ENCODE measurements around the gene NKTR. TPM values are rescaled to one million over a fixed set of nuclear protein-coding genes. Genes with fewer than 3 reads are reported as not detected.
"Not testable (repeated sequence)": the region's sequence is repeated elsewhere in the genome, so short reads cannot be mapped to it uniquely, and the experiment has no call there.

The NKTR gene
- total RNA-seq, 1 donor from 2014 or later: 25.4 TPM

DNA sequence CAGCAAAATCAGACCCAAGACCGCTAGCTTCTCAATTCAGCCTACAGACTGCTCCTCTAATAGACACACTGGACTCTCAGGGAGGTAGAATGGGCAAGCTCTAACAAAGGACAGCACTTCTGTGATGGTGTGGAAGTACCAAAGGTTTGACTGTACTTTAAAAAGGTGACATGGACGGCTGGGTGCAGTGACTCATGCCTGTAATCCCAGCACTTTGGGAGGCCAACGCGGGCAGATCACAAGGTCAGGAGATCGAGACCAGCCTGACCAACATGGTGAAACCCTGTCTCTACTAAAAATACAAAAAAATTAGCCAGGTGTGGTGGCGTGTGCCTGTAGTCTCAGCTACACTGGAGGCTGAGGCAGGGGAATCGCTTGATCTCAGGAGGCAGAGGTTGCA is 3.4 kb upstream of the NKTR start:
- not testable (repeated sequence) for ATAC-seq

DNA sequence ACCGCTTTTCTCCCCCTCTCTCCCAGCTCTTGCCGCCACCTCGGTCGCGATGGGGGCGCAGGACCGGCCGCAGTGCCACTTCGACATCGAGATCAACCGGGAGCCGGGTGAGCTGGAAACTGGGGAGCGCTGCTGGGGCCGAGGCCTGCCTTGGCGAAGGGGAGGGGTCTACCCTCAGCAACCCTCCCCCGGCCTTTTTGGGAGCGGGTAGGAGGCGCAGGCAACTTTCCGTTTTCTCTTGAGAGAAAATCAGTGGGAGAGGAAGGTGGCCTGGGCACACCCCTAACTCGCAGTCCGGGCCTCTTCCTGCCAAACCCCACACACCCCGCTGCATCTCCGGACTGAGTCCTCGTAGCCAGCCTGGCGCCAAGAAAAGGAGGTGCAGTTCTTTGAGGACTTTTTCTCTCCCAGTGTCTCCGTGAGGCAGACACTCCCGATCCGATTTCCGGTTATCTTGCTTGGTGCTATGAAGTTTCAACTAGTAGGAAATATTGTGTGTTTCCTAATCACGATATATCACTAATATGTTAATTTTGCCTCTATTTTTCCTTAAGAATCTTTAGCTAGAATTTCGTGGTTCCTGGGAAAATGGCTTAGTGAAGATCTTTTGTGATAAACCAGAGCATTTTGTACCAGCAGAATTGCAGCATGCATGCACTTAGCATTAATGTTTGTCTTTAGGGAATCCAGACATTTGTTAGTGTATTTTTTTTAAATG is 631 bp downstream of the NKTR start:
- peak; percentile 63 for ATAC-seq

DNA sequence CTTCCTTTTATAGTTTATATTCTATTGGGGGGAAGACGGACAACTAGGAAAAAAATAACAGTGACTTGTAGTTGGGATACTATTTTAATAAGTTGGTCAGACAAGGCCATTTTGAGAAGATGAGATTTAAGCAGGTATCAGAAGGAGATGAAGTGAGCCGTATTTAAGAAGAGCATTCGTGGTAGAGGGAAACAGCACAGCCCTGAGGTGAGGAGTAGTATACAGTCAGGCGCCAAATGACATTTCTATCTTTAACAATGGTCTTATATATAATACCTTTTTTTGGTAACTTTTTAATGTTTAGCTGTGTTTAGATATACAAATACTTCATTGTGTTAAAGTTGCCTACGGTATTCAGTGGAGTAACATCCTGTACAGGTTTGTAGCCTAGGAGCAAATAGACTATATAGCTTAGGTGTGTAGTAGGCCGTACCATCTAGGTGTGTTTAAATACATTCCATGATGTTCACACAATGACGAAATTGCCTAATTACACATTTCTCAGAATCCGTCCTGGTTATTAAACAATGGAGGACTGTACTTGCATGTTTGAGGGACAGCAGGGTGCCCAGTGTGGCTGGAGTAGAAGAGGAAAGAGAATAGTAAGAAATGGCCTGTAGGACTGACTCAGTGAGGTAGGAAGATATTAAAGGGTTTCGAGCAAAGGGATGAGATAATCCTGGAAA is 1.6 kb downstream of the NKTR start:
- no peak for ATAC-seq

DNA sequence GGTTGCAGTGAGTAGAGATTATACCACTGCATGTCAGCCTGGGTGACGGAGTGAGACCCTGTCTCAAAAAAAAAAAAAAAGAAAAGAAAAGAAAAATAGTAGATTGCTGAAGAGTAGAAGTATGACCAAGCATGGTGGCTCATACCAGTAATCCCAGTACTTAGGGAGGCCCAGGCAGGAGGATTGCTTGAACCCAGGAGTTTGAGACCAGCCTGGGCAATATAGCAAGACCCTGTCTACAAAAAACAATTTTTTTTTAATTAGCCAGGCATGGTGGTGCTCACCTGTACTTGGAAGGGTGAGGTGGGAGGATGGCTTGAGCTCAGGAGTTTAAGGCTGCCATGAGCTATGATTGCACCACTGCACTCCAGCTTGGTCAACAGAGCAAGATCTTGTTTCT is 2.5 kb downstream of the NKTR start:
- ATAC-seq: no peak

DNA sequence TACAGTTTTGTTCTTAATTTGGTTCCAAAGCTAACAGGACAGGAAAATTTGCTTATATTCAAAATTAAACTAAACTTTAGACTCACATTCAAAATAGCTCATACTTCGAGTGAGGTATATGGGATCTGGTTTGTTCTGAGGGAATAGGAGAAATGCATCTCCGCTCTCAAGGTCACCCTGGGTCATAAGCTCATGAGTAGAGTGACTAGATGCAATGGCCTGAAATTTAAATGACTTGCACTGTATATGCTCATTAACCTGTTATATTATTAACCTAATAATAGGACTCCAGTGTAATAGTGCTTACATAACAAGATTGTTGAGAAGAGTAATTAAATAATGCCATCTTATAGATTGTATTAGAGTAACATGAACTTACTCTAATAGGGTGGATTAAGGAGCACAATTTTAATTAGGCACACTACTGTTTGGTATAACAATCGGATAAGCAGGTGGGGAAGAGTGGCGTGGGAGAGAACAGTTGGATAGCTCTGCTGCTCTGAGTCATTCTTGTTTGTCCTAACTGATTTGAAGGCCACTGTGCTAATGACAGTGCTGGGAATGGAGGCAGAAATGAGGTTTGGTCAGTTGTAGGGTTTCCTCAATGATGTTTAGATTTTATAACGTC is 5.2 kb downstream of the NKTR start:
- no peak for ATAC-seq

DNA sequence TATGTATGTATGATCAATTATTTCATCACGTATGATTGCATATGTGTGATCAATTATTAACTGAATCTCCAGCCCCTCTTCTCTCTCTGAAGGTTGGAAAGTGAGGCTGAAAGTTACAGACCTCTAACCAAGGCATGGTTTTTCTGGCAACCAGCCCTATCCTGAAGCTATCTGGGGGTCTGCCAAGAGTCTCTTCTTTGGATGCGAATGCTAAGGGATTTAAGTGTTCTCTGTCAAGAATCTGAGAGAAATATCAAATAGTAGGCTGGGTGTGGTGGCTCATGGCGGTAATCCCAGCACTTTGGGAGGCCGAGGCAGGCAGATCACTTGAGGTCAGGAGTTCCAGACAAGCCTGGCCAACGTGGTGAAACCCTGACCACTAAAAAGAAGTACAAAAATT is 8.1 kb downstream of the NKTR start:
- ATAC-seq: no peak

DNA sequence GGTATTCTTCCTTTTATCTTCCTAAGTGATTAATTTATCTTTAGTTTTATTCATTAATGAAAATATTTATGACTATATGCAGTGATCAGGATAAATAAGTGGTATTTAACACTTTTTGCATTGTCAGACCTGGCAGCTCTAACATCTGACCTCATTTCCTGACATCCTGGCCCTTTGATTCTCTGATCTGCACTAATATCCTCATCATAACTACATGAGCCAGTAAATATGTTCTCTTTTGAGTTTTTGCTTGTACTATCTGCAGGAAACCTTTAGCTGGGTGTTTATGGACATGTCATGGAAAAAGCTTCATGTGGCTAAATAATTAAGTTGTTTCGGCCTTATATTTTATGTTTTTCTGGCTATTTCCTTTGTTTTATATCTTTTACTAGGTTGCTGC is 10.5 kb downstream of the NKTR start:
- no peak for ATAC-seq

DNA sequence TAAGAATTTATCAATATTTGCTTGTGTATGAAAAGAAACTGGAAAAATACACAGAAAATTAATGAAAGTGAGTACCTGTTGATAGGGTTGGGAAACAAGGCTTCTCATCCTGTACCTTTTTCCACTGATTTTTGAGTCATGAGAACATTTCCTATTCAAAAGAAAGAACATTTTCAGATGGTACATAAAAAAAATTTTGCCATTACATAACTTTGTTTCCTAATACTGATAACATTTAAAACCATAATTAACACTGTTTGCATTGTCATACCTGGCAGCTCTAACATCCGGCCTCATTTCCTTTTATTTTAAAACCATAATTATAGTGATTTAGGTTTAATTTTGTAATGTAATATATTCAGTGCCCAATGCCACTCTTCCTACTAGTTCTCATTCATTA is 11.7 kb downstream of the NKTR start:
- no peak for ATAC-seq

DNA sequence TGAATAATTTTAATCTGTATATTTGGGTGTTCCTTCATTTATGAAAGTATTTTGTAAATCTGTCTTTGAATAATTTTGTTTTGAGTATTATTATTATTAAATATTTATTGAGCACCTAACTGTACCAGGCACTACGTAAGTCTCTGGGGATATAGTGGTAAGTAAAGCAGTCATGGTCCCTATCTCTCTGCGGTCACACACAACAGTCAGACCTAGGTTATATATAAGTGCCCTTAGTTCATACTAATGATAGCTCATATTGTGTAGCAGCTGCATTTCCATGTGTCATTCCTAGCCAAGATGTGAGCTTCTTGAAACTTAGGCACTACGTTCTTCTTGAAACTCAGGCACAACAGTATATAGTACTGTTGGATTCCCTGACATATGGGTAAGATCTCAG is 12.4 kb downstream of the NKTR start:
- ATAC-seq: no peak

DNA sequence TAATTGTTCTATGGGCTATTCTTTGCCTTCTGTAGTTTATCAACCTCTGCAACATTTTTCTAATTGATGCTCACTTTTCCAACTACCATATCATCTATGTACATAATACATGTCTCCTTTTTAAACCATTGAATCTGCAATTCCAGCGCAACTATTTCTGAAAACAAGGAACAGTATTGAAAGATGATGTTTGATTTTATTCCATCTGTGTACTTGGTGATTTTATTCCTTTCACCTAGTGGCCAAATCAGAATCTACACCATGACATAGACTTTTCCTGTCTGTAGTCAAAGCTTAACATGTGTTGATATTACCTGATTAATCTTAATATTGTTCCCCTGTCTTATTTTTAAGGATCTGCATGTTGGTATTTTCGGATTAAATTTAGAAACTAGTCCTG is 13.0 kb downstream of the NKTR start:
- ATAC-seq: no peak

DNA sequence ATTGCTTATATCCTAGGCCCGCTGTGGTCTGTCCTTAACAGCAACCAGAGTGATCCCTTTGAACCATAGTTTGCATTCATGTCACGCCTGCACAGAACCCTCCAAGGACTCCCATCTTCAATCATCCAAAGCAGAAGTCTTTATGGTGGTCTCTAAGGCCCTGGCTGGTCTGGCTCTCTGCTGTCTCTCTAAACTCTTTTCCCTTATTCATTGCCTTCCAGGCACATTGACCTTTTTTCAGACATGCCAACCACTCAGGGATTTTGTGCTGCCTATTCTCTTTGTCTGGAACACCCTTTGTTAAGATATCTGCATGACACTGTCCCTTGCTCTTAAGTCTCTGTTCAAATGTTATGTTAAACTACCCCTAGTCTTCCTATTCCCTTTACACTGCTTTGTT is 31.1 kb downstream of the NKTR start:
- peak; percentile 37 for ATAC-seq

DNA sequence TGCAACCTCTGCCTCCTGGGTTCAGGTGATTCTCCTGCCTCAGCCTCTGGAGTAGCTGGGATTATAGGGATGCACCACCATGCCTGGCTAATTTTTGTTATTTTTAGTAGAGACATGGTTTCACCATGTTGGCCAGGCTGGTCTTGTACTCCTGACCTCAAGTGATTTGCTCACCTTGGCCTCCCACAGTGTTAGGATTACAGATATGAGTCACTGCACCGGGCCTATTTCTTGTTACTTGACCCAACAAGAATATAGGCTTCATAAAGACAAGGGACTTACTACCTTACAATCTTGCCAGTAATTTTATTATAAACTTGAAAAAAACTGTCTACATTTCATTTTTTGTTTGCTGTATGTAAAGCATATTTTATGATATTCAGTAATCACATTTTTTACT is 31.7 kb downstream of the NKTR start:
- peak; percentile 58 for ATAC-seq

DNA sequence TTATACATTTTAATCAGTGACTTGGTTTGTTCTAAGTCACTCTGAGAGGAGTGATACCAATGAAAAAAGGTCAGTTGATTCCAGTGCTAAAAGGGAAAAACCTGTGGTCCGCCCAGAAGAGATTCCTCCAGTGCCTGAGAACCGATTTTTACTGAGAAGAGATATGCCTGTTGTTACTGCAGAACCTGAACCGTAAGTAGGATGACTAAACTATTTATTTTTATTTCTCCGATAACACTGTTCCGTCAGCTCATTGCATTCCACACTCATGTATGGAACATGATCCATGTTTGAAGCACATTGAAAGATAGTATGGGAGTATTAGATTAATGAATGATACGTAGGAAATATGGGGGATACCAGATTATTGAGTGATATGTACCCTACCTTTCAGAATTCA is 33.1 kb downstream of the NKTR start:
- ATAC-seq: no peak

DNA sequence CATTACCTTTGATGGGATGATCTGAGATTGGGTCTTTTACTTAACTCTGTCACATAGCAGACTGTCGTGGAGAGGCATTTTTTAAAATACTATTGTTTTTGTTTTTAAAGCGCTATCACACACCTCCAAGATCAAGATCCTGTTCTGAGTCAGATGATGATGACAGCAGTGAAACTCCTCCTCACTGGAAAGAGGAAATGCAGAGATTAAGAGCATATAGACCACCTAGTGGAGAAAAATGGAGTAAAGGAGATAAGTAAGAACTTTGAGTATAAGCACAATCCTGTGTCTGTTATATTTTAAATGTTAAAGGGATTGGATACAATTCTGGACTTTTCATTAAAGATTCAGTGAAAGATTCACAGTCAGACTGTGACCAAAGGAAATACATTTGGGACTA is 34.6 kb downstream of the NKTR start:
- ATAC-seq: peak; percentile 37

DNA sequence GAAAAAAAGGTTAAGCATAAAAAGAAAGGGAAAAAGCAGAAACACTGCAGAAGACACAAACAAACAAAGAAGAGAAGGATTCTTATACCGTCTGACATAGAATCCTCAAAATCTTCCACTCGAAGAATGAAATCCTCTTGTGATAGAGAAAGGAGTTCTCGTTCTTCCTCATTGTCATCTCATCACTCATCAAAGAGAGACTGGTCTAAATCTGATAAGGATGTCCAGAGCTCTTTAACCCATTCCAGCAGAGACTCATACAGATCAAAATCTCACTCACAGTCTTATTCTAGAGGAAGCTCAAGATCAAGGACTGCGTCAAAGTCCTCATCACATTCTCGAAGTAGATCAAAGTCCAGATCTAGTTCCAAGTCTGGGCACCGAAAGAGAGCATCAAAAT is 36.5 kb downstream of the NKTR start:
- no peak for ATAC-seq

DNA sequence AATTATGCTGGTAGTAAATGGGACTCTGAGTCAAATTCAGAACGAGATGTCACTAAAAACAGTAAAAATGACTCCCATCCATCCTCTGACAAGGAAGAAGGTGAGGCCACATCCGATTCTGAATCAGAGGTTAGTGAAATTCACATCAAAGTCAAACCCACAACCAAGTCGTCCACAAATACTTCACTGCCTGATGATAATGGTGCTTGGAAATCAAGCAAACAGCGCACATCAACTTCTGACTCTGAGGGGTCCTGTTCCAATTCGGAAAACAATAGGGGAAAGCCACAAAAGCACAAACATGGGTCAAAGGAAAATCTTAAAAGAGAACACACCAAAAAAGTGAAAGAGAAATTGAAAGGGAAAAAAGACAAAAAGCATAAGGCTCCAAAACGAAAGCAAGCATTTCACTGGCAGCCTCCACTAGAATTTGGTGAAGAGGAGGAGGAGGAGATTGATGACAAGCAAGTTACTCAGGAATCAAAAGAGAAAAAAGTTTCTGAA is 37.9 kb downstream of the NKTR start:
- no peak for ATAC-seq

DNA sequence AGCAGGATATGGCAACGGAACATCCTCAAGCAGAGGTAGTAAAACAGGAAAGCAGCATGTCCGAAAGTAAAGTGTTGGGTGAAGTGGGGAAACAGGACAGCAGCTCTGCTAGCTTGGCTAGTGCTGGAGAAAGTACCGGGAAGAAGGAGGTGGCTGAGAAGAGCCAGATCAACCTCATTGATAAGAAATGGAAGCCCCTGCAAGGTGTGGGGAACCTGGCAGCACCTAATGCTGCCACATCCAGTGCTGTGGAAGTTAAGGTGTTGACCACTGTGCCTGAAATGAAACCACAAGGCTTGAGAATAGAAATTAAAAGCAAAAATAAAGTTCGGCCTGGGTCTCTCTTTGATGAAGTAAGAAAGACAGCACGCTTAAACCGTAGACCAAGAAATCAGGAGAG is 38.7 kb downstream of the NKTR start:
- no peak for ATAC-seq

DNA sequence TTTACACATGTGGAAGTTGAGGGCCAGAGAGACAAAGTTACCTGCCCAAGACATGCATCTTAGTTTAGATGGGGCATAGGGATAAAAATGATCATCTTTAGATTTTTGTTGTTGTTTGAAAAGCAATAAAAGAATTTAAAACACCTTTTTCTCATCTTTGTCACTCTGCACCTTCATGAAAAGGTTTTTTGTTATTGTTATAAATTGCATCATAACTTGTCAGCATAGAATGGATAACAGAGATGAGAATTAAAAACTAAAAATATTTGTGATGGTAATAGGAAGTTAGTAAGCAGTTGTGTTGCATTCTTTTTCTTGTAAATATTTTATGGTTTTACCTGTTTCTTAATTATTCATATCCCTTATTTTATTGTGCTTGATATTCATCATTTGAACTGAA is 39.6 kb downstream of the NKTR start:
- no peak for ATAC-seq

DNA sequence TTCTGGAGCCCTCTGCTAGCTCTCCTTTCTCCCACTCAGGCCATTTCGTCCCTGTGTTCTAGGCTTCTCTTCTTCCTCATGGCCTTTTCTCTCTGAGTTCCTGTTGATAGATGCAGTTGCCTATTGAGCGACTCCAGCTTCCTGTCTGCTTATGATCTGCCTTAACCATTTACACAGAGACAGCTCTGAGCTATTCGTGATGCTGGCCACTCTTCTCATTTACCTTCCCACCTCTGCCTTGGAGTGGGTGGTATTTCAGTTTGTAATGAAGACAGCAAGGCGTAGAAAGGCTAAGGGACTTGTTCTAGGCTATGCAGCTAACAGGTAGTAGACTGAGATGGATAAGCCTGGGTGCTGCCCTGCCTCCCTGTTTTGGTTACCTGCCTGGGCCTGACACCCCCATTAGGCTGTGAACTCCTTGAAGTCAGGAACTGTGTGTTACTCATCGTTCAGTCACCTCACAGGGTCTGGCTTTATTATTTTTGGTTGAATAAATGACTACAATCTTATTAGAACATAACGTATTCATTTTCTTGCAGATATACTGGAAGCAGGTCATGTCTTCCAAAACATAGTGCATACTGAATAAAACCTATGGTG is 40.4 kb downstream of the NKTR start:
- ATAC-seq: no peak

DNA sequence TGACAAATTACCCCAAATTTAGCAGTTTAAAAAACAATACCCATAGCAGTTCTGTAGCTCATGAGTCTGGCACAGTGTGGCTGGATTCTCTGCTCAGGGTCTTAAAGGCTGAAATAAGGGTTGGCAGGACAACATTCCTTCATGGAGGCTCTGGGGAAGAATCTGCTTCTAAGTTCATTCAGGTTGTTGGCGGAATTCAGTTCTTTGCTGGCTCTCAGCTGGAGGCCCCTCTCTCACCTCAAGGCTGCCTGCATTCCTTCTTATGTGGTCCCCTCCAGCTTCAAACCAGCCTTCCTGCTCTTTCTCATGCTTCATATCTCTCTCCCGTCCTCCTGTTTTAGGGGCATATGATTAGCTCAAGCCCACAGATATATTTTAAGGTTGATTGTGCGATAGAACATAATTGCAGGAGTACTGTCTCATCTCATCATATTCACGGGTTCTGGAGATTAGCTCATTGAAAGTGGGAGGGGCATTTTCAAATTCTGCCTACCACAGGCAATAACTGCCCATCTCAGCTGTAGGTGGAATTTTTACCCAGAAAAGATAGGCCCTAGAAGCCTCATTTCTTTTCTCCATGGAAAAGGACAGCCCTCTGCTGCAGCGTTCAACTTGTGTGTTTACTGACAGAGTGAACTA is 47.5 kb downstream of the NKTR start:
- ATAC-seq: no peak

DNA sequence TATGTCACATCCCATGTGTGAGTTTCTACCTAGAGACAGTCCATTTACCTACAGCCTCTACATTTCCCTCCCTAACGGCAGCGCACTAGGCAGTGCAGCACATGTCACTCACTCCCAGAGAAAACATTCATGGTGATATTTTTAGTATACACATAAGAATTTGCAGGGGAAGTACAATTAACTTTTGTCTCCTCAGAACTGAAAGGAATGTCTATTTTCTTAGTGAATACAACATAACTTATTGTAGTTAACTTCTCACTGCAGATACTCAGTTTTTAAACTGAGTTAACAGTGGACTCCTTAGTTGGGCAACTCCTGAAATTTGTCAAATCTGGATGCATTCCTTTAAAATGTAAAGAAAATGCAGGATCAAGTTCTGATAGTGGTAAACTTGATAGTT is 48.5 kb downstream of the NKTR start:
- no peak for ATAC-seq

DNA sequence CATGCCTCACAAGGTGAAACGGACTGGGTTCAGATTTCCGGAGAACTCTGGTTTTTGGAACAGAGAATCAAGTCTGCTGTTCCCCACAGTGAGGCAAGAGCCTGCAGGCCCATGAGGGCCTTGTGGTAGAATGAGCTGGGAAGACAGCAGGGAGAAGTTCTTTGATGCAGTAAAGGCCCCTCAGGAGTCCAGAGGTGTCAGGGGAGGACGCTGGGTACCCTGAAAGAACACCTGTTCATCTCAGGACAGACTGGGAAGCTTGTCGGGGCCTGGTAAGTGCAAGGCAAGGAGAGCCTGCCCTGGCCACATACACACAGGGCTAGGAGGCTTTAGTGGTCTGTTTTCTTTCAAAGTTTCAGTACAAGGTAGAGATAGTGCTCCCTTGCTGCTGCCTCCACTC is 49.3 kb downstream of the NKTR start:
- ATAC-seq: no peak

Data from esophagus mucosa (tissue), 1 donor.